H7 (cell line): ENCODE data around the gene BPGM. TPM values are rescaled to one million over a fixed set of nuclear protein-coding genes. Genes with fewer than 3 reads are reported as not detected.

ENCODE experiments used
- DNase-seq: peaks from one replicate; pipeline ENCODE4 v3.0.0; 2012
- H3K27me3 ChIP-seq: 2 replicates; pipeline ENCODE4 v1.6.0; 2011; ENCODE audit warnings: mild to moderate bottlenecking, low read length; ENCODE audit not compliant: control insufficient read depth, insufficient read depth
- H3K36me3 ChIP-seq: replicated peaks from 2 replicates; pipeline ENCODE4 v1.5.1; 2011; ENCODE audit warnings: low read length; ENCODE audit not compliant: control insufficient read depth, insufficient read depth
- H3K4me3 ChIP-seq: 2 replicates; pipeline ENCODE4 v1.5.1; 2011; ENCODE audit warnings: low read depth, mild to moderate bottlenecking, control low read depth, low read length, moderate library complexity; ENCODE audit not compliant: insufficient read depth
- total RNA-seq: library from RNA; depleted of rRNA; stranded (reverse); fragments of >200 nt; shearing (Covaris generic); gene quantifications from 2 replicates; pipeline ENCODE4 v1.2.3, GENCODE V29; 2014; rRNA removed

BPGM gene
- total RNA-seq, result 14.9 and 19.6 TPM in 2 replicates

- Histone ChIP-seq H3K4me3 (peak within 1 kb of the TSS; percentile 76), H3K27me3 (no peaks in the 10 kb centered on the region)
- DNase-seq, result peak; percentile 95
These were observed at the start of gene BPGM for GRCh38 chr7:134646425-134647305. Gene BPGM (plus strand): TSS chr7:134646853. CDS start chr7:134661508, 14,655 bp downstream.

GRCh38 chr7:134599371-134599770, 47.3 kb upstream of the BPGM start:
- DNase-seq, result no peak
- H3K36me3 ChIP-seq, result no peaks in the 10 kb centered on the region

More at GRCh38 chr7:134646425-134647305, at the start of gene BPGM:
- no peaks in the 10 kb centered on the region for H3K36me3 ChIP-seq

GRCh38 chr7:134601459-134601858, 45.2 kb upstream of the BPGM start:
- Histone ChIP-seq H3K36me3 (no peaks in the 10 kb centered on the region), H3K4me3 (no peak overlapping the region), H3K27me3 (no peaks in the 10 kb centered on the region)
- no peak for DNase-seq

More at GRCh38 chr7:134599371-134599770, 47.3 kb upstream of the BPGM start:
- Histone ChIP-seq H3K4me3 (no peak overlapping the region), H3K27me3 (no peaks in the 10 kb centered on the region)

GRCh38 chr7:134602881-134603451, 43.7 kb upstream of the BPGM start:
- no peak for DNase-seq
- H3K36me3 ChIP-seq, result no peaks in the 10 kb centered on the region
- H3K27me3 ChIP-seq, result no peaks in the 10 kb centered on the region
- H3K4me3 ChIP-seq, result no peak overlapping the region

GRCh38 chr7:134605978-134606923, 40.4 kb upstream of the BPGM start:
- H3K27me3 ChIP-seq, result no peaks in the 10 kb centered on the region
- peak; percentile 37 for DNase-seq
- no peak overlapping the region for H3K4me3 ChIP-seq
- no peaks in the 10 kb centered on the region for H3K36me3 ChIP-seq

GRCh38 chr7:134611611-134612151, 35.0 kb upstream of the BPGM start:
- no peaks in the 10 kb centered on the region; the same call in 1 of the 2 replicates for H3K27me3 ChIP-seq
- no peak for DNase-seq
- no peak overlapping the region for H3K4me3 ChIP-seq
- no peaks in the 10 kb centered on the region for H3K36me3 ChIP-seq

GRCh38 chr7:134612197-134612596, 34.5 kb upstream of the BPGM start:
- Histone ChIP-seq H3K4me3 (no peak overlapping the region), H3K27me3 (no peaks in the 10 kb centered on the region; the same call in 1 of the 2 replicates), H3K36me3 (no peaks in the 10 kb centered on the region)
- DNase-seq, result no peak

GRCh38 chr7:134613623-134614347, 32.9 kb upstream of the BPGM start:
- no peak overlapping the region for H3K4me3 ChIP-seq
- H3K27me3 ChIP-seq, result no peaks in the 10 kb centered on the region; the same call in 1 of the 2 replicates
- no peak for DNase-seq
- no peaks in the 10 kb centered on the region for H3K36me3 ChIP-seq

GRCh38 chr7:134616611-134617010, 30.0 kb upstream of the BPGM start:
- no peak for DNase-seq
- no peaks in the 10 kb centered on the region; the same call in 1 of the 2 replicates for H3K27me3 ChIP-seq
- H3K36me3 ChIP-seq, result no peaks in the 10 kb centered on the region
- no peak overlapping the region for H3K4me3 ChIP-seq

GRCh38 chr7:134618756-134619530, 27.7 kb upstream of the BPGM start:
- Histone ChIP-seq H3K4me3 (no peak overlapping the region), H3K27me3 (no peaks in the 10 kb centered on the region; the same call in 1 of the 2 replicates), H3K36me3 (no peaks in the 10 kb centered on the region)
- no peak for DNase-seq

GRCh38 chr7:134619627-134620331, 26.9 kb upstream of the BPGM start:
- H3K36me3 ChIP-seq, result no peaks in the 10 kb centered on the region
- no peaks in the 10 kb centered on the region; the same call in 1 of the 2 replicates for H3K27me3 ChIP-seq
- no peak for DNase-seq
- H3K4me3 ChIP-seq, result no peak overlapping the region

GRCh38 chr7:134622303-134622995, 24.2 kb upstream of the BPGM start:
- DNase-seq, result no peak
- Histone ChIP-seq H3K36me3 (no peaks in the 10 kb centered on the region), H3K4me3 (no peak overlapping the region), H3K27me3 (no peaks in the 10 kb centered on the region; the same call in 1 of the 2 replicates)
